KG1 (cell line): ENCODE results near the gene BST1.
"Not testable (repeated sequence)": the region's sequence is repeated elsewhere in the genome, so short reads cannot be mapped to it uniquely, and the experiment has no call there.

Experiments used
- DNase-seq: peaks from one replicate; lab custom pipeline; 2025; lab: John Stamatoyannopoulos, UW

Gene BST1

GRCh38 chr4:15749001-15749400, 46.1 kb downstream of the BST1 start:
- DNase-seq, result no peak

DNA sequence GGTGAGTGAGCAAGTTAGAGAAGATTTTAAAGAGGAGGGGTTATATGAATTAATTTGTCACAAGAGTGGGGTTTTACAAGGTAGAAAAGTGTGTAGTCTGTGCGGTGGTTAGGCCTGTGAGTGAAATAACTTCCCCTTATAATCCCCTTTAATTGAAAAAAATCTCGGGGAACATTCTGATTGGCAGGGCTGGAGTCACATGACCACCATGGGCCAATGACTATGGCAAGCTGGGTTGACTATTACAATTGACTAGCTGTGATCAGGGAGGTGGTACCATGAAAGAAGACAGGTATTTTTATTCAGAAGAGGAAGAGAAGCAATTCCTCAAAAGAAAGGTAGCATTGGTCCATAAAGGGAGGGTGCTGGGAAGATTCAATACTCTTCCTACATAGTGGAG, 48.3 kb downstream of the BST1 start:
- DNase-seq, result no peak

DNA sequence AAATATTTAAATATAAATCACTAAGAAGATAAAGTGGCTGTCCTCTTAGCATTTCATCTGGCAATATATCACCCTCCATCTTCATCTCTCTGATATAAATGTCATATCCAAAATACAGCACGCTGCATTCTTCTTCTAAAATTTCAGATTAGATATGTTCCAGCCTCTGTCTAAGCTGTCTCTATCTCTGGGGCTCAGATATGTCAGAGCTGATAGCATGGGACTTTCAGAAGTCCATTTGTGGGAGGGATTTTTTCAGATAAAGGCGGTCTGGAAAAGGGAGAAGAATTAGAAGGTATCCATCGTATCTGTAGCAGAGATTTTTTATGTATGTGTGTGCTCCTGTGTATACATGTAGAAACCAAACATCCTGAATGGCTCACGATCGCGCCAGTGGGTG, 50.2 kb downstream of the BST1 start:
- DNase-seq, result no peak

DNA sequence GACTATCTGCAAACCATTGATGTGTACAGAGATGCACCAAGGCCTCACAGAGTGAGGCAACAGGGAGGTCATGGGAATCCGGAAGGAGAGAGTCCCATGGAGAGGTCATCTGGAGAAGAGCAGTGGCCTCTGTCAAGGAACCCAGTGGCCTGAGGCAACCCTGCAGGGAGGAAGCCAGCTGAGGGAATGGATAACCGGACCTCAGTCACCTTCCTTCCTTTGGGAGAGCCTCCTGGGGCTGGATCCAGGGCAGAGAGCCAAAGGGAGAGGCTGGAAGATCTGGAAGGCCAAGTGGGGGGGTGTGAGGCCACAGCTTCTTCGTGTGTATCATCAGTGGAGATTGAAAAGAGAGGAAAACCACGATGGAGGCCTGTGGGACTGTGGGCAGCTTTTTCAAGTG, 50.9 kb downstream of the BST1 start:
- no peak for DNase-seq

- no peak for DNase-seq
Observed at GRCh38 chr4:15754323-15754722, 51.5 kb downstream of the BST1 start.

- no peak for DNase-seq
Observed at GRCh38 chr4:15755321-15756155, 52.7 kb downstream of the BST1 start.

DNA sequence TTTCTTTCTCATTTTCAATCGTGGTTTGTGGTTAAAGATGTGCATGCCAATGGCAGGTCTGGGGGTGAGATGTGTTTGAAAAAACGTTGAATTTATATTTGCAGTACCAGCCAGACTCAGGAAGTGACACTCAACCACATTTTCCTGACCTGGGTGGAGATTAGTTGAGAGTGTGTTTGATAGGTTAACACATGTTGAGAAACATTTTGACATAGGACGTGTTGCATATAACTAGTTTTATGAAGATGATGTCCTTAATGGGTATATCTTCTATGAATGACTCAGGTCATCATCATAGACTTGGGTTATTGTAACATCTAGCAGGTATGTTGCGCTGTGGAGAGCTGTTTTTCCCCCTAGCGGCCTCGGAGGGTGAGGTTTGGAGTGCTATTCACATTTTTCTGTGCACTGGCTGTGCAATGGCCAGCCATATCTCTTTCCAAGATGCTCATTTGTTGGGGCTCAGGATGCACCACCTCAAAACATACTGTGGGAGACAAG, 53.5 kb downstream of the BST1 start:
- peak; percentile 64 for DNase-seq

GRCh38 chr4:15757054-15757453, 54.2 kb downstream of the BST1 start:
- no peak for DNase-seq

DNA sequence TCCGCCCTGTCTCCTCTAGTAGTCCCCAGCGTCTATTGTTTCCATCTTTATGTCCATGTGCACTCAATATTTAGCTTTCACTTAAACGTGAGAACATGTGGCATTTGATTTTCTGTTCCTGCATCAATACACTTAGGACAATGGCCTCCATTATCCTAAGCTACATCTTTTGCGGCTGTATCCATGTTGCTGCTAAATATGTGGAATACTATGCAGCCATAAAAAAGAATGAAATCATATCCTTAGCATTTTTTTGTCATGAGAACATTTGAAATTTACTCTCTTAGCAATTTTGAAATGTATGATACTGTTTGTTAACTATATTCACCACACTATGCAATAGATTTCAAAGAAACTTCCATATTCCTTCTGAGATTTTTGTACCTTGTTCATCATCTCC, 55.4 kb downstream of the BST1 start:
- DNase-seq, result no peak

DNA sequence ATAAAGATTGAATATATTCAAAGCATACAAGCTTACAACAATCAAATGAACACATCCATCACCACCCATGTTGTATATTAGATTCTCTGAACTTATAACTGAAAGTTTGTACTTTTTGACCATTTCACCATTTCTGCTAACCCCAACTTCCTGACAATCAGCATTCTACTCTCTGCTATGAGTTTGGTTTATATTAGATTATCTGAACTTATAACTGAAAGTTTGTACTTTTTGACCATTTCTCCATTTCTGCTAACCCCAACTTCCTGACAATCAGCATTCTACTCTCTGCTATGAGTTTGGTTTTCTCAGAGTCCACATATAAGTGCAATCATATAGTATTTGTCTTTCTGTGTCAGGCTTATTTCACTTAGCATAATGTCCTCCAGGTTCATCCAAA, 59.6 kb downstream of the BST1 start:
- DNase-seq, result not testable (repeated sequence)

DNA sequence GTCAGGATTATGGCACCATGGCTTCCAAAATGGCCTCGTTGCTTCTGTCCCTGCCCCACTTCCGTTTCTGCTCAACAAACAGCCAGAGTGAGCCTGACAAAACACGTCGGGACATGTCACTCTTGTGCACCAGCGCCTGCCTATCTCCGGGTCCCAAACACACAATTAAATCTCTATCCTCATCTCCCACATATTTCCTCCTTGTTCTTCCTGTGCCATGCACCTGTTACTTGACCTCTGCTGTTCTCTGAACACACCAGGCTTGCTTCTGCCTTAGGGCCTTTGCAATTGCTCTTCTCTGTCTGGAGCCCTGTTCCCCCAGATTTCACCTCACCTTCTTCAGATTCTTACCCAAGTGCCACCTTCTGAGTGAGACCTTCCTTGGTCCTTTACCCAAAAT, 62.5 kb downstream of the BST1 start:
- peak; percentile 45 for DNase-seq

DNA sequence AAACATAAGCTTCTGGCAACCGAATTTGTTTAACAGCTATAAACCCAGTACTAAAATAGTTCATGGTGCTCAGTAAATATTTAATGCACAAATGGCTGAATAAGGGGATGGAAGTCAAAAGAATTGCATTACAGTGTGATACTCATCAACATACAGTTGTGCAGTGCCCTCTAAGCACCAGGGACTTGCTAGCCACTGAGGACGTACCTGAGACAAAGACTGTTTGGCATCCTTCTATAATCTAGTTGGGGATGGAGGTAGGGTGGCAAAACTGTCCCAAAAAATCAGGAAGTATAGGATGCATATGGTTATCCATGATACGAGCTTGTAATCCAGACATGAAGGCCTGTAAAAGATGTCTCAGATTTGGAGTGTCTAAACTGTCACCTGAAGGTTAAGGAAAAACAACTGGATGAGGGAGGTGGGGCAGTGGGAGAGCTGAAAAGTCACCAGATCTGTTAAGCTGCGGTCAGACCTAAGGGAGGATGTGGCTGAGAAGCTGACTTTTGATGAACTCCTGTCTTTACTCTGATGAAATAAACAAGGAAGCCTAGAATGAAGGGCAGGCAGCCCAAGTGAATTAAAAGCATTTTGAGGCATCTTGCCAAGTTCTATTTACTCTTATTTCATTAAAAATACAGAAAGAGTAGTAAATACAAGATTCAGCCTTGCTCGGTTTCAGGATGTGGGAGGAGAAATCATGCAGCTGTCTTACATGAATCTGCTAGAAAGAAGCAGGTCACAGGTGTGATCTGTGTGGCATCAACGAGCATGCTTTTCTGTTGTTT, 63.2 kb downstream of the BST1 start:
- DNase-seq, result peak; percentile 68

- no peak for DNase-seq
Observed at GRCh38 chr4:15766821-15767220, 64.0 kb downstream of the BST1 start.

DNA sequence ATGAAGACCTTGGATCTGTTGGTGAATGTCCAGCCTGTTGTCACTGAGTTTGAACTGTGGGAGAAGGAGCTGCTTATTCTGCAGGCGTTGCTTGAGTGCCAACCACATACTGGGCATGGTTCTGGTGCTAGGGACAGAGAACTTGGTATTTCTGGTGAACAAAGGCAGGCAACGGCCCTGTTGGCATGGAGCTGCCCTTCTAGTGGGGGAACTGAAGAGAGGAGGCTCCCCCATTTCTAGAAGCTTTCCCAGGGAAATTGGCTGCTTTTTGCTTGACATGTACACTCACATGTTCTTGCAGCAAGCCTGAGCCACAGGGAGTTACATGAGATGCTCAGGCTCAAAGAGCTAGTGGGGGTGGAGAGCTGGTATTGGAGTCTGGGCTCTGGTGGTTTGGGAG, 66.3 kb downstream of the BST1 start:
- no peak for DNase-seq

GRCh38 chr4:15771216-15772058, 68.6 kb downstream of the BST1 start:
- DNase-seq, result no peak

DNA sequence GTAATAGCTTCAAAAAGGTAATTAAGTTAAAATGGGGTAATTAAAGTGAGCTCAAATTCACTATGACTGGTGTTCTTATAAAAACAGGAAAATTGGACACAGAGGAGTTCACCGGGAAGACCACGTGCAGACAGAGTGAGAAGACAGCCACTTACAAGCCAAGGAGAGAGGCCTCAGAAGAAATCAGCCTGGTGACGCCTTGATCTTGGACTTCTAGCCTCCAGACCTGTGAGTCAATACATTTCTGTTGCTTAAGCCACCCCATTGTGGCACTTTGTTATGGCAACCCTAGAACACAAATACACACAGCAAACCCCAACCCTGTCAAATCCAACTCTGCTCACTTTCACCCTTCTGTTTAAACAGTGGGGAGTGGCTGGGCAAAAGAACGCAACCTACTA, 71.2 kb downstream of the BST1 start:
- no peak for DNase-seq

GRCh38 chr4:15776871-15777648, 74.2 kb downstream of the BST1 start:
- no peak for DNase-seq

DNA sequence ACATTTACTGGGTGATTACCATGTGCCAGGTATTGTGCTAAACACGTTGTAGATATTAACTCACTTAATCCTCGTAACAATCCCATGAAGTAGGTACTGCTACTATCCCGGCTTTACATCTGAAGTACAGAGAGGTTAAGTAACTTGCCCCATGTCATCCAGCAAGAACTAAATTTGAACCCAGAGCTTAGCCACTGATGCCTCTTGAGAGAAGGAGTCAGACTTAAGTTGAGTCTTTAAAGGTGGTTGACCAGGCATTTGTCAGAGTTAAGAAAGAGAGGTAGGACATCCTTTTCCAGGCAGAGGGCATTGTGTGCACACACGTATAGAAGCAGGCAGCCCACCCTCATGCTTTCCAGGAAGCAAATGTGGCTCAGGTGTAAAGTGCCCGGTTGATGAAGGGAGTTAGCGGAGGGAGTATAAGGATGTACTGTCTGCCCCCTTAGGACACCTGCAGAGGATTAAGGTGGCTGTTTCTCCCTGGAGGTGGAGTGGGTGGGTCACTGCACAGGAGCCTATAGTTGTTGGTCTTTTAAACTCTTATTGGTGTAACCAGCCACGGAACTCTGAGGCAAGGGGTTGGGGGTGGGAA, 74.9 kb downstream of the BST1 start:
- no peak for DNase-seq

DNA sequence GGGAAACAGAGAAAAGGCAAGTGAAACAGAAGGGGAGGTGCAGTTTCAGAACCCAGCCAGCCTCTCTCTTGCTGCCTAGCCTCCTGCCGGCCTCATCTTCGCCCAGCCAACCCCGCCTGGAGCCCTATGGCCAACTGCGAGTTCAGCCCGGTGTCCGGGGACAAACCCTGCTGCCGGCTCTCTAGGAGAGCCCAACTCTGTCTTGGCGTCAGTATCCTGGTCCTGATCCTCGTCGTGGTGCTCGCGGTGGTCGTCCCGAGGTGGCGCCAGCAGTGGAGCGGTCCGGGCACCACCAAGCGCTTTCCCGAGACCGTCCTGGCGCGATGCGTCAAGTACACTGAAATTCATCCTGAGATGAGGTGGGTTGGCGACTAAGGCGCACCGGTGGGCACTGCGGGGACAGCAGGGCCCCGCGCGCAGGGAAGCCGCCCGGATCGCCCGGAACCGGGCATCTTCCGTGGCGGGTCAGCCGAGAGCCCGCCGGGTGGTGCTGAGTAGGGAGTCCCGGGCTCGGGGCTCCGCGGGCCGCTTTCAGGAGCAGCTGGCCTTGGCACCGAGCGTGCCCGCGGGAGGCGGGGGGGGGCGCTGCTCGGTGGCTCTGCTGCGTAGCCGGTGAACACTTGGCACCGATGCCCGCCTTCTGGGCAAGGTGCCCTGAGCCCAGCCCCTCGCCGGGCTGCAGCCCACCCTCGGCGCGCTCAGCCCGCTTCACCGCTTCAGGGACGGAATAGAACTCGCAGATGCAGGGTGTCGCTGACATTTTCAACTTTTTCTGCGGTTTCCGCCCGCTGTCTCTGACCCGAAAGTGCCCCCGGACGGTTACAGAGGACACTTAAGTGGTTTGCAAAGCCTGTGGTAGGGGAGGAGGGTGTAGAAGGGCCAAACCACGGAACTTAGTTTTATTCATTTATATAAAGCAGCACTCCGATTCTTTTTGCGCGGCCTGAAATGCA, 75.7 kb downstream of the BST1 start, which contains the start of gene CD38:
CD38 (plus strand) TSS at position 40 of the 953 bp plus-strand sequence; CDS start at position 127, 87 bp downstream.
- peak; percentile 75 for DNase-seq

- DNase-seq, result no peak
Observed at GRCh38 chr4:15779306-15779705, 76.4 kb downstream of the BST1 start.
